Middle frontal gyrus (tissue), 1 donor: ENCODE results near the gene CENPT.
"Not testable (repeated sequence)": the region's sequence is repeated elsewhere in the genome, so short reads cannot be mapped to it uniquely, and the experiment has no call there.

ENCODE experiments used
- DNase-seq: peaks from one replicate; pipeline ENCODE4 v3.0.0-alpha.2; 2015; ENCODE audit warnings: low spot score; ENCODE audit errors: extremely low spot score

CENPT gene

GRCh38 chr16:67848118-67848517 lies 625 bp upstream of the CENPT start:
- no peak for DNase-seq

DNA sequence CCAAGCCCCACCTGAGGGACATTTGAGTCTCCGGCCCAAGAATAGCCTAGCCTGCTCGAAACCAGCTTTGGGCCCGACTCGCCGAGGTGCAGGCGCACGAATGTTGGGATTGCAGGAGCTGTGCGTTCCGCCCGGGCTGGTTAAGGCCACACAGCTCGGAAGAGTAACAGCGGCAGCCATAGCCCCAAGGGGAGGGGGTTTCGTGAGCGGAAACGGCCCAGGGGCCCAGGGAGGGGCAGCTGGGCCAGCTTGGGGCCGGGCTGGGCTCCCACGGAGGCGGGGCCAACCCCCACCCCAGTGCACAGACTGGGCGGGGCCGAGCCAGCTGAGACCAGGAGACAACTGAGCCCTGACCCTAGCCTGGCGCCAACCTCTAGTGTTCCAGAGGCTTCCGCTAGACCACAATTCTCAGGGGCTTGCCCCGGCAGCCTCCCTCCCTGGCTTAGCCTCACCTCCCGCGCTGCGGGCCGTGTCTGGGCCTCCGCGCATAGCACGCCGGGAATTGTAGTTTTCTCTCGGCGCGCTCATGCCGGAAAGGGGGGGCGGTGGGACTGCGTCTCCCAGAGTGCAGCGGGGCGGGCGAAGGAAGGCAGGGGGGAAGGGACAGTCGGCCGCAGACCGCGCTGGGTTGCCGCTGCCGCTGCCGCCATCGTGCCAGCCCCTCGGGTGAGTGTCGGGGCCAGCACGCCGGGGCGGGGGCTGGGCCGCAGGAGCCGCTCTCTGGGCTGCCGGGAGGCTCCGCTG lies 1.0 kb downstream of the CENPT start, which contains the start of gene NUTF2:
NUTF2 (plus strand) TSS at position 614 of the 744 bp plus-strand sequence. CDS start 18,198 bp downstream, outside the sequence.
- DNase-seq: peak; percentile 91

DNA sequence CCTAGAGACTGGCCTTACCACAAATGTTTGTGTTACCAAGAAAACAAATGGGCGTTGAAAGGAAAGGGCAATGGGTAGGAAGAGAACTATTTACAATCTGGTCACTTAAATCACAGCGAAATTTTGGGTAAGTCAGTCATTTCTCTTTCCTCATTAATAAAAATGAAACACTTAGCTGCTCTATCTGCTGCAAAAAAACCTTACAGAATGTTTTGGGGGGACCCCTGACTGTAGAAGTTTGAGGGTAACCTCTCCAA lies 1.5 kb downstream of the CENPT start:
- DNase-seq: no peak

- DNase-seq: no peak
Measured at GRCh38 chr16:67845291-67846062, 2.0 kb downstream of the CENPT start.

- no peak for DNase-seq
Measured at GRCh38 chr16:67844497-67844896, 3.0 kb downstream of the CENPT start.

GRCh38 chr16:67843343-67843765 lies 4.1 kb downstream of the CENPT start:
- DNase-seq: no peak

DNA sequence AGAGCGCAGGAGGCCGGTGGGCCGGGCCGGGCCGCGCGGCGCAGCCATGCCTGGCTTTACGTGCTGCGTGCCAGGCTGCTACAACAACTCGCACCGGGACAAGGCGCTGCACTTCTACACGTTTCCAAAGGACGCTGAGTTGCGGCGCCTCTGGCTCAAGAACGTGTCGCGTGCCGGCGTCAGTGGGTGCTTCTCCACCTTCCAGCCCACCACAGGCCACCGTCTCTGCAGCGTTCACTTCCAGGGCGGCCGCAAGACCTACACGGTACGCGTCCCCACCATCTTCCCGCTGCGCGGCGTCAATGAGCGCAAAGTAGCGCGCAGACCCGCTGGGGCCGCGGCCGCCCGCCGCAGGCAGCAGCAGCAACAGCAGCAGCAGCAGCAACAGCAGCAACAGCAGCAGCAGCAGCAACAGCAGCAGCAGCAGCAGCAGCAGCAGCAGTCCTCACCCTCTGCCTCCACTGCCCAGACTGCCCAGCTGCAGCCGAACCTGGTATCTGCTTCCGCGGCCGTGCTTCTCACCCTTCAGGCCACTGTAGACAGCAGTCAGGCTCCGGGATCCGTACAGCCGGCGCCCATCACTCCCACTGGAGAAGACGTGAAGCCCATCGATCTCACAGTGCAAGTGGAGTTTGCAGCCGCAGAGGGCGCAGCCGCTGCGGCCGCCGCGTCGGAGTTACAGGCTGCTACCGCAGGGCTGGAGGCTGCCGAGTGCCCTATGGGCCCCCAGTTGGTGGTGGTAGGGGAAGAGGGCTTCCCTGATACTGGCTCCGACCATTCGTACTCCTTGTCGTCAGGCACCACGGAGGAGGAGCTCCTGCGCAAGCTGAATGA lies 4.8 kb downstream of the CENPT start:
- peak; percentile 29 for DNase-seq

DNA sequence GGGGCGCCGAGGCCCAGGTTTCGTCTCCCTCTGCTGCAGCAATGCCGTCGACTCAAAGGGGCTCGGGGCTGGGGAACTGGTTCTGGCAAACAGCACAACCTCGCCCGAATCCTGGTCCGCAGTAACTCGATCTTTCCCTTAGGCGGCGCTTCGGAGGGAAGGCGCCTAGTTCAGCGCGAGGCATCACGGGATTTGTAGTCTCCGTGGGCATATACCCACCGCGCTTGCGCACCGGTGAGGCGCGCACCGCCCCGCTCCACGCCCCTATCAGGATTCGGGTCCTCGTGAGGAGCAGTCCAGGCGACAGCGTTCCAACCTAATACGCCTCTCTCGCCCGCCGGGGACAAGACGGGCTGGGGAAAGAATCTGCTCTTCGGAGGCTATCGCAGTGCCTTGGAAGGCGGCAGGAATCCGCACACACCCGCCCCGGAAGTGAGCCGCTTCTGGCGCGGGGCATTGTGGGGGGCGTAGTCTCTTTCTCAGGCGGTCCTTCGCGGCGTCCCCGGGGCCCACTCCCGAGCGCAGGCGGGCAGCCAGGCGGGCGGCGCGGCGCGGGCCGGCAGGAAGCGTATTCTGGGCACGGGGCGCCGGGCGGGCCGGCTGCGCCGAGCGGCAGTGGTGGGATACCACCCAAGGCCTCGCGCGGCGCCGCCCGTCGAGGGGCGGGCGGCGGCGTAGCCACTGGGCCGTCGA lies 5.5 kb downstream of the CENPT start, which contains the start of gene THAP11:
THAP11 (plus strand) TSS at position 505 of the 693 bp plus-strand sequence. CDS start 235 bp downstream, outside the sequence.
- DNase-seq: peak; percentile 95

DNA sequence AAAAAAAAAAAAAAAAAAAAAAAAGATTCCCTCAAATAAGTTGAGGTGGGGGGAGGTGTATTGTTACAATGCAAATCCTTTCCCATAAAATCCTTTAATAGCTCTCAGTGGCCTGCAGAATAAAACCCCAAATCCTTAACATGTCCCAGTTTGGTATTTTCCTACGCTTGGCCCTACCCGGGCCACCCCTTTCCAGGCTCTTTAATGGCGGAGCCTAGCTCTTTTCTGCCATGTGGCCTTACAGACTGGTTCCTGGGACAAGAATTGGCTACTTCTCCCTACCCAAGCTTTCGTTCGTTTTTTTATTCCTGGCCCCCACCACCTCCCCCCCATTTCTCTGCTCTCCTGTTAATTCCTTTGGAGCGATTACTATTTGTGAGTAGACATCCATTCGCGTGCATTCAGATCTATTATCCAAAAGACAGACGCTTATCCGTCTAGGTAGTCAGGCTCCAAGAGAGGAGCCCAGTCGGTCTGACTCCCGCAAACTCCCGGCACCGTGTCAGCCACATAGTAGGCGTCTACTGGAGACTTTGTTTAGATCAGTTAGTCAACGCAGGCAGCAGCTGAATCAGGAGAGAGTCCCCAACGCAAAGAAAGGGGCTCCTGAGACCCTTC lies 6.2 kb downstream of the CENPT start:
- DNase-seq: no peak

DNA sequence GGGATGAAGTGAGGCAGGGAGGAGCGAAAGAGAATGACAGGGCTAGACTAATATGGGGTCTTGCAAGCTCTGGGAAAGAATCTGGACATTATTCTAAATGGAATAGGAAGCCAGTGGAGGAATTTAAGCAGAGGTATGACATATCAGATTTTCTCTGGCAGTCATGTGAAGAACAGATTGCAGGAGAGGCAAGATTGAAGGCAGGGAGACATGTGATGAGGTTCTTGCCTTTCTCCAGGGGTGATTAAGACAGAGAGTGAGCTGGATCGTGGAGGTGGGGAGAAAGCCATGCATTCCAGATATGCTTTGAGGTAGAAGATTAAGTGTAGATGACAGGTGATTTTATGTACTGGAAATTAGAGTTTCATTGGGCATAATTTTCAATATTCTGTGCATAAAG lies 9.7 kb downstream of the CENPT start:
- no peak for DNase-seq

DNA sequence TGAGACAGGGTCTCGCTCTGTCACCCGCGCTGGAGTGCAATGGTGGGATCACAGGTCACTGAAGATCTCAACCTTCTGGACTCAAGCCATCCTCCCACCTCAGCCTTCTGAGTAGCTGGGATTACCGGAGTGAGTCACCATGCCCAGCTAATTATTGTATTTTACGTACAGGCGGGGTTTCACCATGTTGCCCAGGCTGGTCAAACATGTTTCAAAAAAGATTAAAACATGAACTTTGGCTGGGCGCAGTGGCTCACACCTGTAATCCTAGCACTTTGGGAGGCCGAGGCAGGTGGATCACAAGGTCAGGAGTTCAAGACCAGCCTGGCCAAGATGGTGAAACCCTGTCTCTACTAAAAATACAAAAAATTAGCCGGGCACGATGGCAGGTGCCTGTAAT lies 10.3 kb downstream of the CENPT start:
- not testable (repeated sequence) for DNase-seq

GRCh38 chr16:67834242-67834614 lies 13.3 kb downstream of the CENPT start:
- DNase-seq: no peak

DNA sequence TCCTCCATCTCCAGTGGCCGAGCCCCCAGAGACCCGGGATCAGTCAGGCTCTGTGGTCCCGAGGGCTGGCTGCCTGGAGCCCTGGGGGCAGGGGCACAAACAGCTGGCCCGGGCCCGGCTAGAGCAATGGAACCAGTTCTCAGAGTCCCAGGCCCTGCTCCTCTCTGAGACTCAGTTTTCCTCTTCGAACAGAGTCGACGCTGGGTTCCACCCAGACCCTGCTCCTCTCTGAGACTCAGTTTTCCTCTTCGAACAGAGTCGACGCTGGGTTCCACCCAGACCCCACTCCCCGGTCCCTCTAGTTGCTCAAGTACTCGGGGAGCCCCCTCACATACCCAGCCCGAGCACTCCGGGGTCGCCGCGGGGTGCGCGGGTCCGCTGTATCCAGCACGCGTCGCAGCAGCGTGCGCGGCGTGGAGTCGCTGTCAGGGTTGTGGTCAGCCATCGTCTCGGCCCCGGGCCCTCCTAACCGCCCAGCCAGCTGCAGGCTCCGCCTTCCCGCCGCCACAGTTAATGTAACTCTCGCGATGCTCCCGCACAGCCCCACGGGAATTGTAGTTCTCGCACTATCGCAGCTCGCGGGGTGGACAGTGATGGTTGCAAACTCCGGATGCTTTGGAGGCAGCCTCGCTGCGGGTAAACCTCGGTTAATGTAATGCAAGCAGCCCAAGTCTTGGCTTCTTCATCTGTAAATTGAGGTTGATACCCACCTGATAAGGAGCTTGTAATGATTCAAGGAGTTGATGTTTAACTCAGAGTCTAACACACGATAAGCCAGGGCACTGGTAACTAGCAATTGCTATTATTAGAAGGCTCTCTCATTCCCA lies 13.9 kb downstream of the CENPT start:
- DNase-seq: peak; percentile 94

DNA sequence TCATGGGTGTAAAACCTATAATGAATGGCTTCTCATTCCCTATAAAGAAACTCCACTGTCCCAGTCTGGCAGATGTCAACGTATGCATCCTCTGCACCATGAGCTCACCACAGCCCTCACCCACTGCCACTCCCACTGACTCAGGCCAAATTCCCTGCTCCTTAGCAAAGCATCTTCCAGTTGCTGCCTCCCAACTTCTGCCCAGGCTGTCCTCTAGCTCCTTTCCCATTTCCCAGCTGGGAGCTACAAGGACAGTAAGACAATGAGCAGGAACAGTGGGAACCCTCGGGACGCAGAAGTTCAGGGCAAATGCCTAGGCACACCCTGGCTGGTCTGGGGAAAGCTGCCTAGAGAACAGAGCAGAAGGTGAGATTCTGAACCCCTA lies 14.5 kb downstream of the CENPT start:
- DNase-seq: no peak

DNA sequence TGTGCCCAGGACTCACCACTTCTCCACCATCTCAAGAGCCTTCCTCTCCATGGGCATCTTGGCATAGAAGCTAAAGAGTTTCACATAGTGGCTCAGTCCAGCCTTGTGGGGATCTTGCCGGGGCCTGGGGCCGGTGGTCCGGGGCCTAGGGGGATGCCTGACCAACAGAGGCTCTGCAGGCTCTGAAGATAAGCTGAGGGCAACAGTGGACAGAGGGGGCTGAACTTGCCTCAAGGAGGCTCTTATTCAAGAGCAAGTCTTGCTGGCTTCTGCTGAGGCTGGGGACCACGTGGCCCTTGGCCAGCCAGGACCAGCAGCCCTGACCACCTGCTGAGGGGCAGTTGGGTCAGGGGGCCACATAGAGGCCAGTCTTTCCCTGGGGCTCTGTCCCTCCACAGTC lies 18.8 kb downstream of the CENPT start:
- DNase-seq: no peak

- DNase-seq: no peak
Measured at GRCh38 chr16:67825906-67826305, 21.6 kb downstream of the CENPT start.

DNA sequence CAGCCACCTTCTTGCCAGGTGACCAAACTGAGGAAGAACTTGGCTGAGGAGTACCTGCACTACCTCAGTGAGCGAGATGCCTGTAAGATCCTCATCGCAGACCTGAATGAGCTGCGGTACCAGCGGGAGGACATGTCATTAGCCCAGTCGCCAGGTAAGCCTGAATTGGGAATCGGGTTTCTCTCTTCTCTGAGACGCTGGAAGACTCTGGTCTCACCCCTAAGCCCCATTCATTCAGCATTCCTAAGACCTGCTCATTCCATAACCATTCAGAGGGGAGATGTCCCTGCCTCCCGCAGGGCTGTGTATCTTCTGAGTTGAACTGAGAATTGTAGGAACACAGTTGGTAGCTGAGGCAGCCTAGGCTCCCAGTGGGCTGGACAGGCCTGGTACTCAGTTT lies 22.4 kb downstream of the CENPT start:
- no peak for DNase-seq

DNA sequence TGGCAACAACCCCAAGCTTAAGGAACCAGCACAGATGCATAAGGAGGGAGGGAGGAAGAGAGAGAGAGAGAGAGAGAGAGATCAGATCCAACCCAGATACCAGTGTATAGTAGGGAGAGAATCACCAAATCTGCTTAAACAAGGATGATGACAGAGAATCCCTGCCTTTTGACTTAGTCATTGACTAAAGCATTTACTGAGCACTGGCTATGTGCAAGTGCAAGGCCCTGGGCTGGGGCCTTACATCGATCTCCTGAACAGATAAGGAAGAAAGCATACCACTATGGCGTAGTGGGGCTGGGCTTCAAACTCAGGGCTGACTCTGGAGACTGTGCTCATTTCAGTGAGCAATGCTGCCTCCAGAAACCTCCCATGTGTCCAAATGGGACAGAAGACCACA lies 25.0 kb downstream of the CENPT start:
- no peak for DNase-seq

GRCh38 chr16:67820608-67821259 lies 26.8 kb downstream of the CENPT start:
- DNase-seq: no peak

DNA sequence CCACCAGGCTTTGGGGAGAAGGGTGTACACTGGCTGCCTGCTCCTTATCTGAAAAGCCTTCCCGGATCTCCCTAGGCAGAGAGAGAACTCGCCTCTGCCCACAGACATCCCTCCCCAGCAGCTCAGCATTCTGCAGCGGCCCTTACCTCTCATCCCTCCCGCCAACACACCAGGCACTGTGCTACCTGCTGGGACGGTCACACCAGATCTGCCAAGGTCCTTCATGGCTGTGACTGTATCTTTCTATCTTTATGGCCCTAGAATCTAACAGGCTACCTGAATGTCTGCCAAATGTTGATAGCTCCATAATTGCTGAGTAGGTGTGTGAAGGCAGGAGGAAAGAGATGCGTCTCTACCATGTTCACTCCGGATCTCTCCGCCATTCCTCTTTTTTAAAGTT lies 32.9 kb downstream of the CENPT start:
- DNase-seq: no peak
